ENCODE results near the gene GLOD5.
"Not testable (repeated sequence)": the region's sequence is repeated elsewhere in the genome, so short reads cannot be mapped to it uniquely, and the experiment has no call there.

Gene GLOD5

GRCh38 chrX:48794911-48795515 is 33.5 kb downstream of the GLOD5 start:
- no peak for DNase-seq

- no peak for DNase-seq
Measured at GRCh38 chrX:48798318-48798717, 36.8 kb downstream of the GLOD5 start.

- no peak for DNase-seq
Measured at GRCh38 chrX:48800574-48801279, 39.2 kb downstream of the GLOD5 start.

- DNase-seq, result peak; percentile 95
Measured at GRCh38 chrX:48801280-48802088, 39.9 kb downstream of the GLOD5 start, which contains the start of gene HDAC6. Gene HDAC6, plus strand, starts transcription at chrX:48802067. Its CDS starts 626 bp downstream, at chrX:48802693.

GRCh38 chrX:48802089-48802904 is 40.8 kb downstream of the GLOD5 start:
- peak; percentile 80 for DNase-seq

- no peak for DNase-seq
Measured at GRCh38 chrX:48802905-48803200, 41.3 kb downstream of the GLOD5 start.

GRCh38 chrX:48806081-48806480 is 44.5 kb downstream of the GLOD5 start:
- no peak for DNase-seq

- DNase-seq, result no peak
Measured at GRCh38 chrX:48813644-48814043, 52.1 kb downstream of the GLOD5 start.

GRCh38 chrX:48814722-48815121 is 53.2 kb downstream of the GLOD5 start:
- DNase-seq, result no peak

GRCh38 chrX:48815266-48815665 is 53.7 kb downstream of the GLOD5 start:
- DNase-seq, result no peak

- DNase-seq, result no peak
Measured at GRCh38 chrX:48816014-48816810, 54.7 kb downstream of the GLOD5 start.

- no peak for DNase-seq
Measured at GRCh38 chrX:48818098-48818497, 56.6 kb downstream of the GLOD5 start.

- no peak for DNase-seq
Measured at GRCh38 chrX:48818866-48819265, 57.3 kb downstream of the GLOD5 start.

- not testable (repeated sequence) for DNase-seq
Measured at GRCh38 chrX:48819394-48819793, 57.8 kb downstream of the GLOD5 start.

- no peak for DNase-seq
Measured at GRCh38 chrX:48823053-48823452, 61.5 kb downstream of the GLOD5 start.
